Naive thymus-derived CD4-positive, alpha-beta T cell (primary cell): ENCODE results near the gene DLG2. TPM values are rescaled to one million over a fixed set of nuclear protein-coding genes. Genes with fewer than 3 reads are reported as not detected.

Source experiments
- ATAC-seq: fragments of 150-1000 bp; cut with Tn5 transposase; 2 replicates; pipeline ENCODE4 v1.10.0; 2021; ENCODE audit warnings: mild to moderate bottlenecking, moderate library complexity
- CTCF ChIA-PET: fragments of 350-600 bp; sonication (Branson Sonifier 250); formaldehyde crosslinking; loops from one replicate; lab custom pipeline; 2021; ENCODE audit warnings: antibody characterized with exemption; lab: Charles Lee
- POLR2A ChIA-PET: fragments of 350-600 bp; sonication (Branson Sonifier 250); formaldehyde crosslinking; loops from one replicate; lab custom pipeline; 2021; ENCODE audit warnings: antibody characterized with exemption, inconsistent platforms; lab: Charles Lee
- DNase-seq, 9 donors: peaks; one replicate each; pipeline versions ENCODE4 v3.0.0 to v3.0.0-alpha.2; 2020 to 2022; ENCODE audit warnings: mixed read lengths in 1 of 9
- H3K27ac ChIP-seq: one replicate; pipeline ENCODE4 v1.7.0; 2013; ENCODE audit warnings: mild to moderate bottlenecking, low read depth, low read length, moderate library complexity
- H3K27me3 ChIP-seq, 2 donors: one replicate each; pipeline ENCODE4 v1.7.0; 2013; ENCODE audit warnings: low read length in 2 of 2, mild to moderate bottlenecking in 2 of 2, moderate library complexity in 2 of 2; ENCODE audit not compliant: control insufficient read depth in 2 of 2, insufficient read depth in 2 of 2
- H3K36me3 ChIP-seq, 3 experiments: 1 replicate in 2 of 3; 2 replicates in 1 of 3; pipeline ENCODE4 v1.7.0; 2013; ENCODE audit warnings: low read length in 3 of 3, mild to moderate bottlenecking in 3 of 3, moderate library complexity in 1 of 3; ENCODE audit not compliant: insufficient read depth in 3 of 3, control insufficient read depth in 2 of 3
- H3K4me1 ChIP-seq, 2 donors: one replicate each; pipeline ENCODE4 v1.7.0; 2013; ENCODE audit warnings: low read length in 2 of 2, mild to moderate bottlenecking in 2 of 2, moderate library complexity in 1 of 2; ENCODE audit not compliant: control insufficient read depth in 2 of 2, insufficient read depth in 2 of 2
- H3K4me3 ChIP-seq: 2 replicates; pipeline ENCODE4 v1.7.0; 2013; ENCODE audit warnings: mild to moderate bottlenecking, low read length
- H3K9me3 ChIP-seq, 3 experiments: 1 replicate in 2 of 3; 2 replicates in 1 of 3; pipeline ENCODE4 v1.7.0; 2013; ENCODE audit warnings: low read length in 3 of 3; ENCODE audit not compliant: control insufficient read depth in 2 of 3
- H3K27ac Mint-ChIP-seq, 9 donors: one replicate each; pipeline ENCODE4 v1.8.0; 2020 to 2022; ENCODE audit warnings: mixed read lengths in 9 of 9, mild to moderate bottlenecking in 8 of 9, moderate library complexity in 5 of 9, inconsistent platforms in 2 of 9
- H3K27me3 Mint-ChIP-seq, 5 donors: one replicate each; pipeline ENCODE4 v1.8.0; 2021 to 2022; ENCODE audit warnings: mixed read lengths in 5 of 5, mild to moderate bottlenecking in 1 of 5
- H3K36me3 Mint-ChIP-seq, 5 donors: one replicate each; pipeline ENCODE4 v1.8.0; 2020 to 2022; ENCODE audit warnings: mixed read lengths in 5 of 5, mild to moderate bottlenecking in 3 of 5, inconsistent platforms in 1 of 5
- H3K4me1 Mint-ChIP-seq, 7 donors: one replicate each; pipeline ENCODE4 v1.8.0; 2020 to 2022; ENCODE audit warnings: mixed read lengths in 7 of 7, mild to moderate bottlenecking in 3 of 7, inconsistent platforms in 1 of 7
- H3K4me3 Mint-ChIP-seq, 10 donors: one replicate each; pipeline ENCODE4 v1.8.0; 2020 to 2022; ENCODE audit warnings: mild to moderate bottlenecking in 10 of 10, mixed read lengths in 10 of 10, moderate library complexity in 6 of 10, inconsistent platforms in 2 of 10
- H3K9me3 Mint-ChIP-seq, 11 donors: one replicate each; pipeline ENCODE4 v1.8.0; 2020 to 2022; ENCODE audit warnings: mixed read lengths in 11 of 11, mild to moderate bottlenecking in 4 of 11, inconsistent platforms in 1 of 11, moderate library complexity in 1 of 11
- intact Hi-C, 2 donors: fragments of 100-400 bp; cut with micrococcal nuclease; formaldehyde crosslinking; loops; one replicate each; pipeline ENCODE4 v1.15.1; 2023
- polyA plus RNA-seq, 2 donors: library from polyadenylated mRNA; unstranded; fragments of 300-500 nt; fragmentation: Illumina TruSeq; gene quantifications; one replicate each; pipeline ENCODE4 v1.2.3, GENCODE V29; 2021
- total RNA-seq, 6 experiments: library from RNA in 5 of 6; stranded (reverse) in 5 of 6; gene quantifications; 1 replicate in 5 of 6; 2 replicates in 1 of 6; pipeline ENCODE4 v1.2.3 and lab custom pipeline; 2021 to 2026

The DLG2 gene
- total and polyA plus RNA-seq, 7 experiments from 2014 or later, result 0.64 to 6.1 (median 3.7) TPM

DNA sequence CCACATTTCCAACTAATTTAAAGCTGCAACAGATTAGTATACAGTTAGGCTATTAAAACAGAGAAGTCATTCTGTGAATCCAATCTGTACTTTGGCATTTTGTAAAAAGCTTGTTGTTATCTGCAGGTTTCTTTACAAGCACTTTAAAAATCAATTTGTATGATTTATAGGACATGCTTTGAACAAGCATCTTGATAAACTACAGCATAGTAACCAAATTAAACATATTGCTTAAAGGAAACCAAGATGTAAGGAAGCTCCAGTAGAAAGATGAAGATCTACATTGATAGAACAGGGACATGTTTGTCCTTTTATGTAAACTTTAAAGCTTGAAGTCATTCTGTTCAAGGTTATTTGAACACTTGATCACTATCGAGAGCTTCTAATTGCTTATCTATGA lies 1842.7 kb downstream of the DLG2 start:
- Mint-ChIP-seq H3K27me3 (peaks cover 0 to 13% (median 5%) of the 10 kb centered on the region in 5 donors), H3K27ac (no peak overlapping the region), H3K36me3 (no peaks in the 10 kb centered on the region), H3K4me3 (no peak overlapping the region), H3K4me1 (no peaks in the 10 kb centered on the region), H3K9me3 (peaks cover 0 to 6% (median 0%) of the 10 kb centered on the region in 11 donors)
- CTCF ChIA-PET, result no interaction called here
- H3K36me3 ChIP-seq, result no peaks in the 10 kb centered on the region
- no peaks in the 10 kb centered on the region for H3K4me1 ChIP-seq
- intact Hi-C loops, result no loop called here
- H3K27ac ChIP-seq, result no peak overlapping the region
- H3K9me3 ChIP-seq, result no peaks in the 10 kb centered on the region
- POLR2A ChIA-PET, result no interaction called here
- DNase-seq (no peak), ATAC-seq (no peak)
- H3K27me3 ChIP-seq, result no peaks in the 10 kb centered on the region
- H3K4me3 ChIP-seq, result no peak overlapping the region

DNA sequence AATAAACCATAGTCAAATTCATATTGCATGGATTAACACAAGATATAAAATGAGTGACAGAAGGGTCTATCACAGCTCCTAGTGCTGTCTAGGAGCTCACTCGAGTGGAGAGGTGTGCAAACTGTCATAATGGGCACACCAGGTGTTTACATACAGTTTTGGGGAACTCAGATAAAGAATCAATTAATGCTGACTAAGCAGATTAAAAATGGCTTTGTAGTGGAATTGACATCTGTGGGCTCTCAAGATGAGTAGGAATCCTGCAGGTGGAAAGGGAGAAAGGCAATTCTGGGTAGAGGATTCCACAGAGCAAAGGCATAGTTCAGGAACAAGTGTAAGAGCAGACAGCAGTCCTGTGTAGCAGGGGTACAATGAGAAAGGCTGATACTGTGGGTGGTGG lies 1844.8 kb downstream of the DLG2 start:
- no peak for ATAC-seq
- no peaks in the 10 kb centered on the region for H3K4me1 Mint-ChIP-seq
- H3K27ac Mint-ChIP-seq, result no peak overlapping the region
- Histone ChIP-seq H3K27ac (no peak overlapping the region), H3K36me3 (no peaks in the 10 kb centered on the region), H3K27me3 (no peaks in the 10 kb centered on the region), H3K9me3 (no peaks in the 10 kb centered on the region), H3K4me1 (no peaks in the 10 kb centered on the region), H3K4me3 (no peak overlapping the region)
- H3K9me3 Mint-ChIP-seq, result peaks cover 0 to 6% (median 0%) of the 10 kb centered on the region in 11 donors
- DNase-seq, result no peak
- no peaks in the 10 kb centered on the region for H3K36me3 Mint-ChIP-seq
- ChIA-PET CTCF (no interaction called here), POLR2A (no interaction called here)
- intact Hi-C loops, result no loop called here
- H3K27me3 Mint-ChIP-seq, result peaks cover 0 to 13% (median 8%) of the 10 kb centered on the region in 5 donors
- no peak overlapping the region for H3K4me3 Mint-ChIP-seq

GRCh38 chr11:83779876-83780275 lies 1847.3 kb downstream of the DLG2 start:
- Histone ChIP-seq H3K27ac (no peak overlapping the region), H3K4me3 (no peak overlapping the region), H3K27me3 (no peaks in the 10 kb centered on the region), H3K4me1 (no peaks in the 10 kb centered on the region), H3K36me3 (no peaks in the 10 kb centered on the region), H3K9me3 (no peaks in the 10 kb centered on the region)
- Mint-ChIP-seq H3K36me3 (no peaks in the 10 kb centered on the region), H3K4me3 (no peak overlapping the region), H3K4me1 (no peaks in the 10 kb centered on the region), H3K27ac (no peak overlapping the region), H3K9me3 (peaks cover 0 to 6% (median 0%) of the 10 kb centered on the region in 11 donors), H3K27me3 (peaks cover 0 to 13% (median 8%) of the 10 kb centered on the region in 5 donors)
- no peak for DNase-seq
- intact Hi-C loops, result no loop called here
- ATAC-seq, result no peak
- ChIA-PET POLR2A (no interaction called here), CTCF (no interaction called here)

DNA sequence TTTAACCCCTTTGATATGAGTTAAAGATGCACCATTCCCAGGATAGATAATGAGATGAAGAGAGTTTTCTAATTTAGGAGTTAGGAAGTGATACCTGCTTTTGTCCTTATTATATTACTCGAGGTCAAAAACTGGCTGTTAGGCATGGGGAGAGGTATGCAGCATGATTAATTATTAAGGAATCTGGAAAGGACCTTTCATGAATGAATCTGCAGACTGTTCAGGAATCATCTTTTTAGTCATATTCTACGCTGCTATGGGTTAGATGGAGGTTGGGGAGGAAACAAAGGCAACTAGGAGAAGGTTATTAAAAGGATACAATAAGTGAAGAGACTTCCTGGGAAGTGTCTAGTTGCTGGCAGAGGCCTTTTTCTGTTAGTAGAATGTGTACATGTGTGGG lies 1848.5 kb downstream of the DLG2 start:
- Mint-ChIP-seq H3K36me3 (no peaks in the 10 kb centered on the region), H3K27me3 (peaks cover 0 to 13% (median 8%) of the 10 kb centered on the region in 5 donors), H3K9me3 (peaks cover 0 to 6% (median 0%) of the 10 kb centered on the region in 11 donors), H3K4me1 (no peaks in the 10 kb centered on the region), H3K27ac (no peak overlapping the region), H3K4me3 (no peak overlapping the region)
- no peak overlapping the region for H3K27ac ChIP-seq
- H3K4me3 ChIP-seq, result no peak overlapping the region
- H3K27me3 ChIP-seq, result no peaks in the 10 kb centered on the region
- POLR2A ChIA-PET, result no interaction called here
- no peaks in the 10 kb centered on the region for H3K36me3 ChIP-seq
- DNase-seq (no peak), ATAC-seq (no peak)
- CTCF ChIA-PET, result no interaction called here
- H3K9me3 ChIP-seq, result no peaks in the 10 kb centered on the region
- intact Hi-C loops, result no loop called here
- H3K4me1 ChIP-seq, result no peaks in the 10 kb centered on the region

GRCh38 chr11:83773950-83774880 lies 1852.9 kb downstream of the DLG2 start:
- no peaks in the 10 kb centered on the region for H3K36me3 ChIP-seq
- Mint-ChIP-seq H3K27ac (no peak overlapping the region), H3K4me1 (peaks cover 0 to 2% (median 0%) of the 10 kb centered on the region in 7 donors), H3K27me3 (peaks cover 0 to 13% (median 4%) of the 10 kb centered on the region in 5 donors), H3K36me3 (no peaks in the 10 kb centered on the region), H3K4me3 (no peak overlapping the region), H3K9me3 (peaks cover 0 to 5% (median 0%) of the 10 kb centered on the region in 11 donors)
- POLR2A ChIA-PET, result no interaction called here
- H3K27ac ChIP-seq, result no peak overlapping the region
- H3K9me3 ChIP-seq, result no peaks in the 10 kb centered on the region
- H3K4me1 ChIP-seq, result no peaks in the 10 kb centered on the region
- ATAC-seq (no peak), DNase-seq (no peak)
- H3K27me3 ChIP-seq, result no peaks in the 10 kb centered on the region
- CTCF ChIA-PET, result no interaction called here
- H3K4me3 ChIP-seq, result no peak overlapping the region
- intact Hi-C loops, result loop anchor here in 1 of 2 donors (5.0 kb wide), 1 partner anchor 48 kb away; no protein-coding TSS in a partner anchor

GRCh38 chr11:83768489-83768888 lies 1858.7 kb downstream of the DLG2 start:
- Histone ChIP-seq H3K27ac (no peak overlapping the region), H3K4me3 (no peak overlapping the region), H3K36me3 (no peaks in the 10 kb centered on the region), H3K9me3 (no peaks in the 10 kb centered on the region), H3K4me1 (no peaks in the 10 kb centered on the region), H3K27me3 (no peaks in the 10 kb centered on the region)
- ChIA-PET POLR2A (no interaction called here), CTCF (no interaction called here)
- ATAC-seq, result no peak
- H3K4me3 Mint-ChIP-seq, result no peak overlapping the region
- peaks cover 0 to 9% (median 4%) of the 10 kb centered on the region in 5 donors for H3K27me3 Mint-ChIP-seq
- peaks cover 0 to 7% (median 0%) of the 10 kb centered on the region in 11 donors for H3K9me3 Mint-ChIP-seq
- no peak for DNase-seq
- peaks cover 0 to 2% (median 0%) of the 10 kb centered on the region in 7 donors for H3K4me1 Mint-ChIP-seq
- H3K27ac Mint-ChIP-seq, result no peak overlapping the region
- intact Hi-C loops, result no loop called here
- H3K36me3 Mint-ChIP-seq, result no peaks in the 10 kb centered on the region
